Loucy (cell line): ENCODE data around the gene RGS6.

Experiments
- CTCF ChIP-seq: fragments of 200-600 bp; sonication (generic); conservative IDR thresholded peaks from 2 replicates; pipeline ENCODE4 v1.5.1; 2014; ENCODE audit warnings: mild to moderate bottlenecking, antibody characterized with exemption, low read length
- EZH2phosphoT487 ChIP-seq: fragments of 200-600 bp; IDR thresholded peaks from 2 replicates; pipeline ENCODE4 v1.6.1; 2018; ENCODE audit warnings: antibody characterized with exemption, mild to moderate bottlenecking, moderate library complexity, borderline replicate concordance

- no peak for TF ChIP-seq CTCF
- TF ChIP-seq EZH2phosphoT487 = no peak
Observed at GRCh38 chr14:72301352-72301751, 369.1 kb downstream of the RGS6 start.
